ENCODE measurements around the gene ARHGEF11.

- TF ChIP-seq, protein P1, sequence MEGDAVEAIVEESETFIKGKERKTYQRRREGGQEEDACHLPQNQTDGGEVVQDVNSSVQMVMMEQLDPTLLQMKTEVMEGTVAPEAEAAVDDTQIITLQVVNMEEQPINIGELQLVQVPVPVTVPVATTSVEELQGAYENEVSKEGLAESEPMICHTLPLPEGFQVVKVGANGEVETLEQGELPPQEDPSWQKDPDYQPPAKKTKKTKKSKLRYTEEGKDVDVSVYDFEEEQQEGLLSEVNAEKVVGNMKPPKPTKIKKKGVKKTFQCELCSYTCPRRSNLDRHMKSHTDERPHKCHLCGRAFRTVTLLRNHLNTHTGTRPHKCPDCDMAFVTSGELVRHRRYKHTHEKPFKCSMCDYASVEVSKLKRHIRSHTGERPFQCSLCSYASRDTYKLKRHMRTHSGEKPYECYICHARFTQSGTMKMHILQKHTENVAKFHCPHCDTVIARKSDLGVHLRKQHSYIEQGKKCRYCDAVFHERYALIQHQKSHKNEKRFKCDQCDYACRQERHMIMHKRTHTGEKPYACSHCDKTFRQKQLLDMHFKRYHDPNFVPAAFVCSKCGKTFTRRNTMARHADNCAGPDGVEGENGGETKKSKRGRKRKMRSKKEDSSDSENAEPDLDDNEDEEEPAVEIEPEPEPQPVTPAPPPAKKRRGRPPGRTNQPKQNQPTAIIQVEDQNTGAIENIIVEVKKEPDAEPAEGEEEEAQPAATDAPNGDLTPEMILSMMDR (IDR thresholded peaks at IDR 0.05): no peak
- TF ChIP-seq POLR2A (IDR thresholded peaks at IDR 0.05): no peak
Observed at GRCh38 chr1:157056269-157056668, 10.7 kb upstream of the ARHGEF11 start.

Data from Peyer's patch (tissue), 4 donors.